Measurements from ENCODE around the gene MALAT1. TPM values are rescaled to one million over a fixed set of nuclear protein-coding genes. Genes with fewer than 3 reads are reported as not detected.

The MALAT1 gene
- total RNA-seq, 1 donor from 2014 or later = 7,191 TPM

DNA sequence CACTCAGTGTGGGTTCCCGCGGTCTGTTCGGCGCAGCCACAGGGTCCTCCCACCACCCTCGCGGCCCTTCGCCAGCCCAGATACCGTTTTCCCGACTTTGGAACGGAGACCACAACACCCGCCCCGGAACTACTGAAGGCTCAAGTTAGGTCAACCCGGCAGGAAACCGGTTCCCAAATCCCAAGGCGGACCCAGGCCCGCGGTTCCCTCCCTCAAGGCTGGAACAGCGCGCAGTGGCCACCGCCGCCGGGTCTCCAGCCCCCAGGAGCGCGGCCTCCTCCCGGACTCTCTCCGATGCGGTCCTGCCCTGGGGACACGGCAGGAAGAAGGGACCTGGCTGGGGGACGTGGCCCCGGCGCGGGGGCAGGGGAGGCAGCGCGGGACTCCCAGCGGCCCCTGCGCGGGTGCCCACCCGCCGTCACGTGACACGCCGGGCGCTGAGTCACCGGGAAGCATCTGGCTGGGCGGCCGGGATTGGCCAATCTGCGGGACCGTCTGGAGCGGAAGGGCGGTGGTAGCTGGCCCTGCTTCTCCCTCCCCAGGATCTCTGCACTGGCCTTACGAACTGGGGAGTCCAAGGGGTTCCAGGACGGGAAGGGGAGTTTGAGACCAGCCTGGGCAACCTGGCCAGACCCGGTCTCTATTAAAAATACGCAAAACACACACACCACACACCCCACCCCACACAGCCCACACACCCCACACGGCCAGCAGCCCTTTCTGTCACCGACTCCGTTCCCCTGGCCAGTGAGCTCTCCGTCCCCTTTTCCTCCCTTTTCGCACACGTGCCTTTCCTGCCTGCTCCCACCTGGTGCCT lies 21.5 kb upstream of the MALAT1 start:
- ATAC-seq (peak; percentile 88), DNase-seq (peak; percentile 99)
- intact Hi-C loops (cut with micrococcal nuclease) = no loop called here

DNA sequence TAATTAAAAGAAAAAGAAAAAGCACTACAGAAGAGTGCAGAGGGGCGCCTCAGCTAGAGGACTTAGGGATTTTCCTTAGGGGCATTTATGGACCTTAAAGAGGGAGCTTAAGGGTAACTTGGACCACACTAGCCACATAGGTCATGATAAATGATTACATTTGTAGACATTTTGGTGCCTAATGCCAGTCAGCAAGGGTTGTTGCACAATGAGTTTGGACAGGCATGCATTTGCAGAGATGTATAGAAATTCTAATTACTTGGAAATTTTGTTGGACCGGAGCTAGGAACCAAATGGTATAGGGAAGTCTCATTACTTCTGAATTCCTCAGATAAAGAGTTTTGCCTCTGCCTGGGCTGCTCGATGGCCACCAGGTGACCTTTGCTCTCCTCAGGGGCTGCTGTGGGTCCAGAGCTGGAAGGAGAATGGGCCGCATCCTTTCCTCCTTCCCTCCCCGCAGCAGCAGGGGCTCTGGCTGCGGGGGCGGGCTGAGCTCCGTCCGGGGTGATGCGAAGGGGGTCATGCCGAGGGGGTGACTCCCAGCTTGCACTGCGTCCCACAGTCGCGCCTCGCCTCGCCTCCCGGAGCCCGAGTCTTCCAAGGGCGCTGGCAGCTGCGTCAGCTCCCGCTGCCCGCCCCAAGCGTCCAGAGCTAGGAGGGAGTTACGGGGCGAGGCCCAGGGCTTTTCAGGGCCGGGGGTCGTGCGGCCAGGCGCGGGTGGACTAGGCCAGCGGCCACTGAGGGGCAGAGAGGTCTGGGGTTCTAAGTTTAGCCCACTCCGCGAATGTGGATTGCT lies 20.3 kb upstream of the MALAT1 start:
- intact Hi-C loops (cut with micrococcal nuclease) = no loop called here
- ATAC-seq = peak; percentile 31
- DNase-seq = peak; percentile 81

DNA sequence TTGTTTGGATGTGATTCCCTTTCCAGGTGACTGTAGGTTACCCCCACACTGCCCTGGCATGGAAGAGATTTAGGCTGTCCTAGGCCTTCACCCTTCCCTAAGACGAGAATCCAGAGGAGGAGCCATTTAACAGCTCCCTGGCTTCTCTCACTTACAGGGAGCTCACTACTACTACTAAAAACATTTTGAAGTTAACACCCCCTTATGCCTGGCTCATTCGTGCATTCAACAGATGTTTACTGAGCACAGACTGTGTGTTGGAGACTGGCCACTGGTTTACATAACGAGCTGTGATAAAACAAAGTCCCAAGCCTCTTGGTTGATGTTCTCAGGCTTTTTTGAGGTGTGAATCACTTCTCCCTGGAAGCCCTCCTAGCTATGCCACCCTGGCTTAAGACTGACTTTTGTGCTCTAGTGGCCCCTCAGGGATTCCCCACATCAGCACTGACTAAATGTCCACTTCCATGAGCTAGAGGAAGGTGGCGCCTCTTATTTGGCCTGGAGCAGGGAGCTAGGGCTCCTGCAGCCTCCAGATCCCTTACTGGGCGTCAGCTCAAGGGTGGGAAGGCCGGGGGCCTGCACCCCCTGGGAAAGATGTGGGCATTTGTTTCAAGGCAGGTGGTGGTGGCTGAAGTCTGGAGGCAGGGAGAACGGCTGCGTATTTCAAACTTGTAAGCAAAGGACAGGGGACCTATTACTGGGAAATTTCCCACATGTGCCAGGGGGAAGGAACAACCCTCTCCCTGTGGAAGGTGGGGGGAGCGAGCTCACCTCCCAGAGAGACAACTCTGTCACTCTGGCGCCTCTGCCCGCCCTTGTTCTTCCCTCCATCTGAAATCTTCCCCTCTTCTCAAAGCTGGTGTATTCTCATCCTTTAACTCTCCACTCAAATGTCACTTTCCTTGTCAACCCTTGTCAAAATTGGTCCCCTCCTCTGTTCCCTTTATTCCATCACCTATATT lies 19.4 kb upstream of the MALAT1 start:
- DNase-seq = peak; percentile 61
- intact Hi-C loops (cut with micrococcal nuclease) = no loop called here
- ATAC-seq = peak; percentile 62

DNA sequence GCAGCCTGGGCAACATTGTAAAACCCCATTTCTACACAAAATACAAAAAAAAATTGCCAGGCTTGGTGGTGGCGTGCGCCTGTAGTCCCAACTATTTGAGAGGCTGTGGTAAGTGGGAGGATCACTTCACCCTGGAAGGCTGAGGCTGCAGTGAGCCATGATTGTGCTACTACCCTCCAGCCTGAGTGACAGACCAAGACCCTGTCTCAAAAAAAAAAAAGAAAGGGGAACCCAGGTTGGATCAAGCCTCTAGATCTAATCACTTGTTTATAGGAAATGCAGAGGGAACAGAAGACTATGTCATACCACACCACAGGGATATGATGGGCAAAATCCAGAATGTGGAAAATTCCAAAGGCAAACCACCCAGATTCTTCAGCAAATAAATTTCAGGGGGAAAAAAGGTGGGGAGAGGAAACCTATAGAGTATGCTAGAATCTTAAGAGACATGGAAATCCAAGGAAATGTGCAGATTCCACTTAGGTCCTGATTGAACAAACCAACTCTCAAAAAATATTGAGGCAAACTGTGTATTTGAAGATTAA lies 16.5 kb upstream of the MALAT1 start:
- DNase-seq = no peak
- ATAC-seq = no peak
- intact Hi-C loops (cut with micrococcal nuclease) = no loop called here

DNA sequence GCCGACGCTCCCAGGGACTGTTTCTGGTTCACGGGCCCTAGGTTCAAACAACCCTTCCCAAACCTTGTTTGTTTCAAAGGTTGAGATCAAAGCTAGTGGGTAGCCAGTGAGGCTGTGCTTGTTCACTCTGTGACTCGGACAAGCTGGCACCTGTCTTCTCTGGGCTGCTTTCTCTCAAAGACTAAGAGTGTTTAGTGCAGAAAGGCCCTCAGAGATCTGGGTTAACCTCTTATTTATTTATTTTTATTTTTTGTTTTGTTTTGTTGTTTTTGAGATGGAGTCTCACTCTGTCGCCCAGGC lies 13.0 kb upstream of the MALAT1 start:
- intact Hi-C loops (cut with micrococcal nuclease) = no loop called here
- ATAC-seq (no peak), DNase-seq (peak; percentile 13)

DNA sequence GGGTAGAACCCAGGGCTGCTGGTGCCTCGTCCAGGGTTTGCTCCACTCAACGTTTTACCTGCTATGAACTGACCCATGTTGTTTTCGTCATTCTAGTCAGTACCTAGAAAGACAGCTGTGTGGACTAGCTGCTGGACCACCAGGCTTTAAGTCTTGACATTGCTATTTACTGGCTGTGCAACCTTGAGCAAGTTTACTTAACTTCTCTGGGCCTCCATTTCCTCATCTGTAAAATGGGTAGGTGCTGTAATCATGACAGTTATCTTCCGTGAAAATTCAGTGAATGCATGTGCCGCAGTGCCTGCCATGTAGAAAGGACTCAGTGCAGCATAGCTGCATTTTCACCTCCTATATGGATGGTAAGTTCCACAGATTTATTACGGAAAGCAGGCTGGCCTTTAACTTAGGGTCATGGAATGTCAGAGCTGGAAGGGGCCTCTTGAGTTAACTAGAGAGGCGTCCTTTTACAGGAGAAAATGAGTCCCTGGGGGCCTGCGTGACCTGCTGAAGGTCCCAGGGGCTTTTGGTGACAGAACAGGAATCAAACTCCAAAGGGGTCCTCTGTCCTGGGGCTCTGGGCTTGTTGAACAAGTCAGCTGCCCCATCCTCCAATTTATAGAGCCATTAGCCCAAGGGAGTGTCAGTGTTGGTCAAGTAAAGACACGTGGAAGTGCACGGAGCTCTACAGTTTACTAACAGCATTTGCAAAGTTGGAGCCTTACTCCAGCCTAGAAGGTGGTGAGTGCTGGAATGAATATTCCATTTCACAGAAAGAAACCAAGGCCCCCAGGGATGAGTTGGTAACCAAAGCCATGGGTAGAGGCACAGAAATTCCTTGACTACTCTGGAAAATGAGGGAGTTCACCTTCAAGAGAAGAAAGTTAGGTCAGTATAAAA lies 12.0 kb upstream of the MALAT1 start:
- peak; percentile 31 for DNase-seq
- no peak for ATAC-seq
- intact Hi-C loops (cut with micrococcal nuclease) = no loop called here

DNA sequence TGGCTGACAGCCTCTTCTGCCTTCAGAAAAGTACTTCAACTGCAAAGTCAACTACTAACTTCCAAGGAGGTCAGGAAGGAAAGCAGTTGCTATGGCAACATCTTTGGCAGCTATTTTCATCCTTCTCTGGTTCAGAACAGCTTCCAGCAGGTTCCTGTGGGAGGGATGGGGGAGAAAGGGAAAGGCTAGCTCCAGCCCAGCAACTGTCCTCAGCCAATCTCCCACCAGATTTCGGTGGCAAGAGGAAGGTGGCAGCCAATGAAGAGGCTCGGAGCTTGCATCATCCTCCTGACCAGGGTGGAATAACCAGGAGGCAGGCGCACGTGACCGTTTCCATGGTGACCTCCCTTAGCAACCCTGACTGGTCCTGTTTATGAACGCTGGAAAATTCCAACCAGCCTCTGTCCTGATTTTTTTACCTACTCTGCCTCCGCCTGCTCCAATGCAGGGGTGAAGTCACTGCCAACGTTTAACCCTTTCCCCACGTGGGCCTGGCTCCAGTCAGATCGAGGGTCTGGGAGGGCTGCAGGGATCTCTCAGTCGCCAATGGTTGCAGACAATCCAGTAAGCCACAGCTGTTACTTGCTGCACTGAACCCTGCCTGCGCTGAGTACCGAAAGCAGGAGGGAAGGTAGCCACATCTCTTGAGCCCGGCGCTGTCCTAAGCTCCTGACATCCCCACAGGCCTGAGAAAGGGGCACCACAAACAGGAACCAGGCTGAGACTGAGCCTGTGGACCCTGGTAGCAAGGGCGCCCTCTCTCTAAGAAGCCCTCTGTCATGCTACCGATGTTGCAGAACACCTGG lies 11.2 kb upstream of the MALAT1 start:
- intact Hi-C loops (cut with micrococcal nuclease) = no loop called here
- DNase-seq = peak; percentile 97
- ATAC-seq = peak; percentile 82

DNA sequence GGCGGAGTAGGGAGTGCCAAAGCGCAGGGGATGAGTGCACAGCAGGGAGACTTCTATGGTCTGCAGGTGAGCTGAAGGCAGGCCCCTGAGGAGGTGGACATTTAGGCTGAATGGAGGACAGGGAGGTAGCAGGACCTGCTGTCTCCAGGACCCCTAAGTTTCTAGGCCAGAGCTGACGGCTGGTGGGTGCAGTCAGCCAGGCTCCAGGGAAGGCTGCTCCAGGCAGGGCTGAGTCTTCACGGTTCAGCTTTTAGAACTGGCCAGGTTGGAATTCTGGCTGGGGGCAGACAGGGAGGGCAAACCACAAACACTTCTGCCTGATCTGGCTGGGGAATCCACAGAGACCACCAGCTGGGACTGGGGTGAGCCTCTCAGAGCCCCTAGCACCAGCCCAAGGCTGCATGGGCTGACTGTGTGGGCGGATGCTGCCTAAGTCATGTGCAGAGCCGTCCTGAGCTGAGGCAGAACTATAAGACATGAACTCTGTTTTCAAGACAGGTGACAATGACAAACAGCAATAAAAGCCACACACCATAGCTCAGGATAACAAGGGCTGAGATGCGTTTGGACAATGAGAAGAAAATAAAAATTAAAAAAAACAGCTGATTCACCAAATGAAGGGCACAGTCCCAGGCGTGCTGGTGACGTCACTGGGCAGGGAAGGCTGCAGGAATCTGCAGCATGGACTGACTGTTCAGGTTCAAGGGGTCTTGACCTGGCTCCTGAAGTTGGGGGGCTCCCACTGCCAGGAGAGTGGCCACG lies 10.4 kb upstream of the MALAT1 start:
- DNase-seq (peak; percentile 67), ATAC-seq (no peak)
- intact Hi-C loops (cut with micrococcal nuclease) = no loop called here

DNA sequence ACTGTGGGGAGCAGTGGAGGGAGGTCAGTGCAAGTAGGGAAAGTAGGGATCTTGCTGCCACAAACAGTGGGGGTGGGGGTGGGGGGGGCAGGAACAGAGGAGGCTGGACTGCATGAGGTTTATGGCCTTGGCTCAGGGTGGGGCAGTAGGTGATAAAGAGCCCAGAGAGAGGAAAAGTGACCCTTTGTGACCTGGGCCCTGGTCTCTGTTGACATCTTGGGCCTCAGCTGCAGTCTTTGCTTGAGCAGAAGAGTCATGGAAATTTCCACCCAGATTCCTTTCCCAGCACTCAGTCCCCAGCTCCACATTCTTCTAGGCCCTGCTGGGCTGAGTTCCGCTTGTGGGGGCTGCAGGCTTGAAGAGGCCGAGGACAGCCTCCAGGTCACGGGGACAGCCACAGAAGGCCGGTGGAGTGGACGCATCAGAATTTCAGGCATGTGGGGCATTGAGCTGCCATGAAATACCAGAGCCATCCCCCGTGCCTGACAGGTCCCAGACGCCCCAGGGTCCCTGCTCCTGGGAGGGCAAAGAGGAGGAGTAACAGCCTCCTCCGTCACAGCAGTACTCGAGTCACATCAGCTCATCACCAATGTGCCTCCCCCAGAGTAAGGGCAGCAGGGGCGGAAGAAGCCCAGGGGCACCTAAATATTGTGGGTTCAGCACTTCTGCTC lies 9.7 kb upstream of the MALAT1 start:
- DNase-seq (peak; percentile 81), ATAC-seq (peak; percentile 18)
- intact Hi-C loops (cut with micrococcal nuclease) = no loop called here

DNA sequence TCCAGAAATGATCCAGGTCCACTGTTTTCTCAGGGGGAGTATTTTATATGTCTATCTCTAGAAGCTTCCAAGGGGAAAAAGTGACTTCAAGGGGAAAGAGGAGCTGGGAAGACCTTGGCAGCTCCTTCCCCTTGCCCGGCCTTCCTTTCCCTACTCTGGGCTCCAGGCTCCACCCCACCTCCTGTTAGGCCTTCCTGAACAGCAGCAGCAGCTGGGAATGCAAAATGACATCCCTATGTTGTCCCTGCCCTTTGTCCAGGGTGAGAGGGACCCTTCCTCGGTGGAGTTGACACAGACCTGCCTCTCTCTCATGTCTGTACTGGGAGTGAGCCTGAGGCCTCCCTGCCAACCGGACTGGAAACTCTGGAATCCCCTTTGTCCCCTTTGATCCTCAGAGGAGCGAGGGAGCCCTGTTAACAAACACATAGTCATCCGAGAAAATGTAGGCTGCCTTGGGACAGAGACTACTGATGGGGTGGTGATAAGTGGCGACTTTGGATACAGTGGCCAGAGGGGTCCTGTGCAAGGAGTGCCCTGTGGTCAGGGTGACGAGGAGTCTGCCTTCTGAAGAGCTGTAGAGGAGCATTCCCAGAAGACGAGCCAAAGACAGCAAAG lies 9.0 kb upstream of the MALAT1 start:
- peak; percentile 64 for DNase-seq
- no peak for ATAC-seq
- intact Hi-C loops (cut with micrococcal nuclease) = no loop called here

DNA sequence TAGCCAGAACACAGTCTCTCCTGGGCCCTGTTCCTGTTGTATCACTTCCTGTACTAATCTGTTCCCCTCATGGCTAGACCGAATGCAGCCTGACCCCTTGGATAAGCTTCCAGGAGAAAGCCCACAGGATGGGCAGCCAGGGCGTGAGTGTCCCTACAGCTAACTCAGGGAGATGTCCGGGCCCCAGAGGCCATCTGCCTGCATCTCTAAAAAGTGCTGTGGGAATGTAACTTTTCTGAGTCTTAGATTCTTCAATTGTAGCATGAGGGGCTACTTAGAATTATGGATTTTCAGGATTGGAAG lies 7.7 kb upstream of the MALAT1 start:
- ATAC-seq (no peak), DNase-seq (peak; percentile 30)
- intact Hi-C loops (cut with micrococcal nuclease) = no loop called here

DNA sequence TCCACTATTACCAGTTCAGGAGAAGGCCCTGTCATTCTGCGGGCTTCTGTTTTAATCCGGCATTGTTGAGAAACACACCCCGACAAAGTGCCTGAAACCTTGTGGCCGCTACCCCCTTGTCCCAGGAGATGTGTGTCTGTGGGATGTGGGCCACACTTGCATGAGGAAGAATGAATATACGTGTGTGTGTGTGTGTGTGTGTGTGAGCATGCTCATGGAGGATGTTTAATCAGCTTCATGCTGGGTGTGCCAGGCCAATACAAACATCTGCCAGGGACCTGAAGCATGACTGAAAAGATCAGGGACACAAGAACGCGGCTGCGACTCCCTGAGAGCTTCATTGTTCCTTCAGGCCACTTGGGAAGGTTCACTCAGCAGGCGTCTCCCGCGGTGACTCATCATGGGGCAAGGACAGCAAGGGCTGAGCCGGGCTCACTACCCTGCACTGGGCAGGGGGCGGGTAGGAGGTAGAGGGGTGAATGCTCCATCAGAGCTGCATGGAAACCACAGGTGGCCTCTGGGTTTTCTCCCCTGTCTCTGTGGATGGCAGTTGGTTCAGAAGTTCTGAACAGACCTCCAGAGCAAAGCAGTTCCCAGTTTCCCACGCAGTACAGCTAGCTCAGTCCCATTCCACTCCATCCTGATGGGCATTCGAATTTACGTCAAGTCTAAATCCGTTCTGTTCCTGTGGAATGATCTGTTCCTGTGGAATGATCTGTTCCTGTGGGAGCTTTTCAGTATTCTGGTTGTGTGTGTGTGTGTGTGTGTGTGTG lies 7.0 kb upstream of the MALAT1 start:
- DNase-seq = peak; percentile 85
- ATAC-seq = peak; percentile 21
- intact Hi-C loops (cut with micrococcal nuclease) = no loop called here

DNA sequence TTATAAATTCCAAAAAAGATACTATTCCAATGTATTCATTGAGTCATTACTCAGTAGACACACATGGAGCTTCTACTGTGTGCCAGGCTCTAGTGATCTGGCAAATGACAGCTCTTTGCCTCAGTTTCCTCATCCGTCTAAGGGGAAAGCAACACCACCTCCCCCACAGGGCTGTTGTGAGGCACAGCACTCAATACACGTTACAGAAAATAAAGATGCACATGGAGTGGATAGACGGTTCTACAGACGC lies 6.5 kb upstream of the MALAT1 start:
- DNase-seq (no peak), ATAC-seq (no peak)
- intact Hi-C loops (cut with micrococcal nuclease) = no loop called here

DNA sequence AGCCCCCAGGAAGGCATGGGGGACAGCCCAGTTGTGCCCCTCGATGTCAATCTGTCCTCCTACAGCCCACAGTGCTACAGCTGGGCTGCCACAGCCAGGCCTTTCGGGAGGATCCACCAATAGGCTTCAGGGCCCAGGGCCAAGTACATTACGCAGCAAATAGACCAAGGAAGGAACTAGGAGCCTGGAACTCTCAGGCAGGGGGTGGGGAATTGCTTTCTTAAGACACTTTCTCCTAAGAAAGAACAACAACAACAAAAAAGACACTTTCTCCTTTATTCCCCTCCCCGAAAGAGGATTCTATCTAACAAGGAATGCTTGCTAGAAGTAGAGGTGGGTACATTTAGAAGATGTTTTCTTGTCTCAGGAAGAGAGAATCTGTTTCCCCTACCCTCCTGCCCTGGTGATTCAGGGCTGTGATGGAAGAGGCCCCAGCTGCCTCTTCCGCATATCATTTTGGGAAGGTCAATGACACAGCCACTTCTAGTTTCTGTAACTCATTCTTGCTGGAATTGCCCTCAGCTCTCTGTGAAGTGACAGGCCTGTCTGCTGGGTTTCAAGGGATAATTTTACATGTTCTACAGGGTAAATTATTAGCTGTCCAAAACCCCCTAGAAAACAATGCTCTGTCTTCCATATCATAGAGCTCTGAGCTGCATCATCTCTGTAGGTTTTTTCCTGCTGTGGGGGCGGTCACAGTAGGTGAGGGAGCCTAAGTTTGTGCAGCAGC lies 6.0 kb upstream of the MALAT1 start:
- peak; percentile 29 for ATAC-seq
- intact Hi-C loops (cut with micrococcal nuclease) = no loop called here

More for the DNA sequence above, 6.0 kb upstream of the MALAT1 start:
- DNase-seq = peak; percentile 87

All from left ventricle myocardium superior (tissue), 1 donor.